PC-9 (cell line): ENCODE measurements around the gene PRLR.

Experiments
- CTCF ChIP-seq: fragments of 200-600 bp; sonication (generic); conservative IDR thresholded peaks from 2 replicates; pipeline ENCODE4 v1.6.1; 2017; ENCODE audit warnings: mixed run types, antibody characterized with exemption, mild to moderate bottlenecking, moderate library complexity
- EZH2 ChIP-seq: fragments of 200-600 bp; sonication (generic); IDR thresholded peaks from 2 replicates; pipeline ENCODE4 v1.8.0; 2017; ENCODE audit warnings: antibody characterized with exemption, low read depth

DNA sequence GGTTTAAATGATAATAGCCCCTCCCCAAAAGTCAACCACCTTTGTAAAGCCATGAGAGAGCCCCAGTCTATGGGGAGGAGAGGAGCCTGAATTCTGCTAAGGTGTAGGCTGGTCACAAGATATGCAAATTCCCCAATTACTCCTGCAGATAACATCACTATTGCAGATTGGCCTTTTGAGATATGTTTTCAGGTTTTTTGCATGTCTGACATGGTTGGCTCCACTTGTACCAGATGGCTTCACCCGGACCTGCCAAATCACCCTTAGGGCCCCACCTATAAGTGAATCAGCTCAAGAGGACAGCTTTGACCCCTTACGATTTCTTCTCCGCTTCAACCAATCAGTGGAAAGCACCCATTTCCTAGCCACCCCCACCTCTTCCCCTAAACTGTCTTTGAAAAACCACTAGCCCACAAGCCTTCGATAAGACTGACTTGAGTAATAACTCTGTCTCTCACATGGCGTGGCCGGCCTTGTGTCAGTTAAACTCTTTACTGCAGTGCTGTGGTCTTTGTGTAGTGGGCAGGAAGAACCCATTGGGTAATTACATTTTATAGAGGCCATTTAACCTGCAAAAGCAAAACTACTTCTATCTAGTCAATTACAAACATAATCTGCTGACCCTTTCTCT, 69.7 kb downstream of the PRLR start:
- TF ChIP-seq CTCF (no peak), EZH2 (no peak)
